ENCODE measurements around the gene PXK.

The PXK gene

DNA sequence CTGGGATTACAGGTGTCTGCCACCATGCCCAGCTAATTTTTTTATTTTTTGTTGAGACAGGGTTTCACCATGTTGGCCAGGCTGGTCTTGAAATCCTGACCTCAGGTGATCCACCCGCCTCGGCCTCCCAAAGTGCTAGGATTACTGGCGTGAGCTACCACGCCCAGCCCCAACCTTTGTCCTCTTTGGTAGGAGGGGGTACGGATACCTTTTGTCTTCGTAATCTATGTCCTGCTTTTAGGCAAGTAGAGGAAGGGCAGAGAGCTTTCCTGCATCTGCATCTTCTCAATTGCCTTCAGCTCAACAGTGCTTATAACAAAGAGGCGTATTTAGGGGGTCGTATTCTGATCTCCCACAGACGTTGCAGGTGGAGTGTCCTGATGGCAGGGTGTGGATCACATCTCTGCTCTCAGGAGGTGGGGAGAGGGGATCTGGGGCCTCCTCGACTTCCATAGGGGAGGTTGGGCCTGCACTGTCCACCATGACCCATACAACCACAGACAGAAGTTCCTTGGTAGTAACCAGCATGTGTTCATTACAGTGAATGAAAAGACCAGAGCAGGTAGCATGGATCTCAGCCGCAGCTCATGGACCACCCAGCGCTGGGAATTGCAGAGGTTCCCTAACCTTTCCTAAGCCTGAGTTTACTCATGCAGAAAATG lies 137.8 kb downstream of the PXK start:
- DNase-seq = peak; percentile 39

DNA sequence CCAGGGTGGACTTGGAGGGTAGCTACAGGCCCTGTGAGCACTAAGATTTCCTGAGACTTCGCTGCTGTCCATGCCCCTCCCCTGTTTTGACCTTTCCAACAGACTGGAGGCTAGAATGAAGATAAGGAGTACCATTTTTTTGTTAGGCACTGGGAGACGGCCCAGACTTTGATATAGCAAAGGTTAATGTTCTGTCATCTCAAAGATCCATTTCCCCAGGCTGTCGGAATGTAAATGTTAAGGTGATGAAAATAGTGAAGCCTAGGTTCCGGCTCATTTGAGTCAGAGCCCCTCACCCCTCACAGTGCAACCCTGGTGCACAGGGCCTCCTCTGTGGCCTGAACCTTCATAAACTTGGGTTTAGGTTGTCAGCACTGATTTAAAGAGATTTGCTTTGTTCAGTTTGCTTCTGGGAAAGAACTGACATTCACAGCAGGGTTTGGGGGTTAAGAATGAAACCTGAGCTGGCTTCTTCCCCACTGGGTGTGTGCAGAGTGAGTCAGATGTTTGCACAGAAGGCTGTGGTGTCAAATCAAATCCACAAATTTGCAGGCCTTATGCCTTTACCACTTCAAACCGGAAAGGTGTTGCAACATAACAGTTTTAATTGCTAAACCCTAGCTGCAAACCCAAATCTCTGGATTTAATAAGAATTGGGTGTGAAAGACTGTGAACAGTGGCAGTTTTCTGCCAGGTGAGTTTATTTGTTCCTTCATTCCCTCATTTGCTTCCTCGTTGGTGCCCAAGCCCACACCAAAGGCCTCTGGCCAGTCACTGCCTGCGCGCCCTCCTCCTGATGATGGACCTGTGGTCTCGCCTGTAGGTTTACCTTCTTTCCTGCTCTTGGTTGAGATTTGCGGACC lies 138.6 kb downstream of the PXK start:
- DNase-seq = peak; percentile 42

DNA sequence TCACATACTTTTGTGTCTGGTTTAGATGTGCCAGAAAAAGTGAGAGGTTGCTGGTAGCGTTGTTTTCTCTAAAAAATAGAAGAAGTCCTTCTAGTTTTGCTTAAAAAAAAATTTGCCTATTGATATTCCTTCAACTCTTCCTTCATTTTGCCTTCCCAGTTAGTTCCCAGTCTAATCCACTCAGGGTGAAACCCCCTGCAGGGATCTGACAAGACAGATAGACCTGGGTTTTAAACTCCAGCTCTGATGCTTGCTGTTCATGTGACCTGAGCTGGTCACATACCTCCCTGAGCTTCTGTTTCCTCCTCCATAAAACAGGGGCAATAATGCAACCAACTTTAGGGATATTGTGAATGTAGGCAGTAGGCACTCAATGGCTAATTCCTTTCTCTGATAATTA lies 140.6 kb downstream of the PXK start:
- no peak for DNase-seq

DNA sequence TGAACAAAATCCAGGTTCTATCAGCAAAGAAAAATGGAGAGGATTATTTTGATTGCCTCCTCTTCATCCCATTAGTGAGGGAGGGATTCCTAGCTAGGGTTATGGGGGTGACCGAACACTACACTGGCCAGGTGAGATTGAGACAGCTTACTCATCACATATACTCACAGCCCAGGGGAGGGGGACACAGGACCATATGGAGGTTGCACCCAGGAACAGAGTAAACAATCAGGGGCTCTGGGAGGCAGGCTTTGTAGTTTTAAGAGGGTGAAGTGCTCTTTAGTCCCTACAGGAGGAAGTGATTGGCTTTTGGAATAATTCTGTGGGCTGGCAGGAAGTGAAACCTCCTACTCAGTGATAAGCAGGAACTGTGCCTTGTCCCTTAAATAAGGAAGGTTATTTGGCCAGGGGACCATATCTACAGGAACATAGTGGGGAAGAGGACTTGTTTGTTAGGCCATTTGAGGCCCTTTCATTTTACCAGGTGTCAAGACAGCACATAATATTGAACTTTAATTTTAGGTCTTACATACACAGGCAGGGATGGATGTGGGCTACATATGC lies 141.7 kb downstream of the PXK start:
- DNase-seq = no peak

DNA sequence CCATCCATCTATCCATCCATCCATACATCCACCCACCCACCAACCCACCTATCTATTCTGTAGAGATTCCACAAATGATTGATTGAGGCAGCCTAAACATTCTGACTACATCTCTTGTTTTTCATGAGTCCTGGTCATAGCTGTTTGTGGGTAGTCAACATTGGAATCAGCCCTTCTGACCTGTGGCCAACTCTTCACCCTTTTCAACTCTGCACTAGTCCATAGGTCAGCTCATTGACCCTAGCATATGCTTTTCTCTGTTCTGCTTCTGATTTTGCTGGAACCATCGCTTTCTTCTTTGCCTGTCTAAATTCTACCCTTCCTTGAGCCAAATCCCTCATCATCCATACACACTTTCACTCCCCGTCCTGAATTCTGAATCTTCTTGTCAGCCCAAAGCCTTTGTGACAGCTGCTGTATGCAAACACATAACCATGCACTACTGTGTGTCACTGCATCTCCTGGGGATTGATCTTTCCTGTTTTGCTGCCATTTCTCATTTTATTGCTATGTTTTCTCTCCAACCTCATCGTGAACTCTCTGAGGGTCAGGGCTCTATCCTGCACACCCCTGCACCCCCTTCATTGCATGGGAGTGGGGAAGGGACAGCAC lies 142.4 kb downstream of the PXK start:
- peak; percentile 7 for DNase-seq
